Keratinocyte (primary cell): ENCODE data around the gene RGS2.

ENCODE experiments used
- EZH2 ChIP-seq: IDR thresholded peaks from one replicate; pipeline ENCODE4 v1.6.1; 2012; ENCODE audit warnings: inconsistent platforms, mild to moderate bottlenecking, low read length, moderate library complexity
- TF ChIP-seq, protein P1 (sequence below), 3 experiments: IDR thresholded peaks in 1 of 3; conservative IDR thresholded peaks in 1 of 3; optimal IDR thresholded peaks in 1 of 3; 2 replicates in 2 of 3; 3 replicates in 1 of 3; pipeline versions ENCODE3 to v1.5.1; 2011; ENCODE audit warnings: low read length in 3 of 3, mild to moderate bottlenecking in 3 of 3, moderate library complexity in 2 of 3, control low read depth in 1 of 3, inconsistent platforms in 1 of 3; ENCODE audit not compliant: insufficient read depth in 2 of 3; ENCODE audit errors: extremely low read depth in 1 of 3

DNA sequence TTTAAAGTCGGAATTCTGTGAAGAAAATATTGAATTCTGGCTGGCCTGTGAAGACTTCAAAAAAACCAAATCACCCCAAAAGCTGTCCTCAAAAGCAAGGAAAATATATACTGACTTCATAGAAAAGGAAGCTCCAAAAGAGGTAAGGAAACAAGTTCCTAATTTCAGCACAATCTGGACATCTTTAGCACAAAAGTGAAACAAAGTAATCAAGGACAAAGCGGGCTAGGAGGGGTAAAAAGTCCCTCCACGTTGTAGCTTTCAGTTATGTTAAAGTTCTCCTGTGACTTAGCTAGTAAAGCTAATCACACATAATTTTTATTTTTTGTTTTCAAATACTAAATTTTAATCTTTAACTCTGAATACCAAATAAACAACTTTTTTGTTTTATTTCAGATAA is 2.2 kb downstream of the RGS2 start:
- TF ChIP-seq, protein P1, sequence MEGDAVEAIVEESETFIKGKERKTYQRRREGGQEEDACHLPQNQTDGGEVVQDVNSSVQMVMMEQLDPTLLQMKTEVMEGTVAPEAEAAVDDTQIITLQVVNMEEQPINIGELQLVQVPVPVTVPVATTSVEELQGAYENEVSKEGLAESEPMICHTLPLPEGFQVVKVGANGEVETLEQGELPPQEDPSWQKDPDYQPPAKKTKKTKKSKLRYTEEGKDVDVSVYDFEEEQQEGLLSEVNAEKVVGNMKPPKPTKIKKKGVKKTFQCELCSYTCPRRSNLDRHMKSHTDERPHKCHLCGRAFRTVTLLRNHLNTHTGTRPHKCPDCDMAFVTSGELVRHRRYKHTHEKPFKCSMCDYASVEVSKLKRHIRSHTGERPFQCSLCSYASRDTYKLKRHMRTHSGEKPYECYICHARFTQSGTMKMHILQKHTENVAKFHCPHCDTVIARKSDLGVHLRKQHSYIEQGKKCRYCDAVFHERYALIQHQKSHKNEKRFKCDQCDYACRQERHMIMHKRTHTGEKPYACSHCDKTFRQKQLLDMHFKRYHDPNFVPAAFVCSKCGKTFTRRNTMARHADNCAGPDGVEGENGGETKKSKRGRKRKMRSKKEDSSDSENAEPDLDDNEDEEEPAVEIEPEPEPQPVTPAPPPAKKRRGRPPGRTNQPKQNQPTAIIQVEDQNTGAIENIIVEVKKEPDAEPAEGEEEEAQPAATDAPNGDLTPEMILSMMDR (optimal IDR thresholded peaks at IDR 0.05 in 1 of 3, IDR thresholded peaks at IDR 0.05 in 1 of 3, conservative IDR thresholded peaks at IDR 0.05 in 1 of 3; ENCODE audit: extremely low read depth in 1 of 3, insufficient read depth in 2 of 3, low read length in 3 of 3), result no peak
- no peak for TF ChIP-seq EZH2
